Measurements from ENCODE around the gene ZBTB20.

- TF ChIP-seq CTCF (IDR thresholded peaks at IDR 0.05; ENCODE audit: borderline replicate concordance, extremely low read depth, low read length, poor library complexity, severe bottlenecking): no peak
- TF ChIP-seq EZH2 (IDR thresholded peaks at IDR 0.05; ENCODE audit: borderline replicate concordance, low read depth, low read length, severe bottlenecking): no peak
Measured at GRCh38 chr3:114556657-114557213, 590.4 kb downstream of the ZBTB20 start.

Measured in DND-41 (cell line).